ENCODE results near the gene RBFOX1. TPM values are rescaled to one million over a fixed set of nuclear protein-coding genes. Genes with fewer than 3 reads are reported as not detected.

RBFOX1 gene
- total and polyA plus RNA-seq, 10 of the 15 experiments (the other 5 are each of a cell fraction or from before 2014, with no cell fraction given) = 0.87 TPM; not detected in 9

- no peak for TF ChIP-seq MLLT1 (IDR thresholded peaks at IDR 0.05)
- no peak for TF ChIP-seq CBFB (IDR thresholded peaks at IDR 0.05; ENCODE audit: low read depth)
- no peak for TF ChIP-seq NFIC (IDR thresholded peaks at IDR 0.05; ENCODE audit: low read depth, low read length)
- no peak for TF ChIP-seq NR2C1 (IDR thresholded peaks at IDR 0.05)
Measured at GRCh38 chr16:7350806-7351205, 18.2 kb downstream of the RBFOX1 start (continued).

- BruUV-seq (replicated peaks) = no TSS peak
- intact Hi-C loops (cut with micrococcal nuclease; ENCODE audit: unreplicated experiment) (no loop called here), in situ Hi-C loops (cut with MboI) (no loop called here)
- no peak for DNase-seq (ENCODE audit: low read depth, low spot score)
- TF ChIP-seq RFX5 (IDR thresholded peaks at IDR 0.05; ENCODE audit: low read depth, low read length) (no peak), PAX5 (IDR thresholded peaks at IDR 0.05; ENCODE audit: borderline replicate concordance, low read depth, low read length) (no peak), HDAC6 (IDR thresholded peaks at IDR 0.05; ENCODE audit: unreplicated experiment) (no peak), SUPT20H (IDR thresholded peaks at IDR 0.05; ENCODE audit: borderline replicate concordance, control insufficient read depth, low read depth, low read length) (no peak), SUZ12 (IDR thresholded peaks at IDR 0.05; ENCODE audit: unreplicated experiment) (no peak), EGR1 (IDR thresholded peaks at IDR 0.05; ENCODE audit: borderline replicate concordance in 1 of 2, low read depth in 2 of 2, low read length in 2 of 2) (no peak), SIX5 (IDR thresholded peaks at IDR 0.05; ENCODE audit: low read depth, low read length, severe bottlenecking) (no peak), CBX3 (IDR thresholded peaks at IDR 0.05; ENCODE audit: borderline replicate concordance, low read depth) (no peak), ATF7 (IDR thresholded peaks at IDR 0.05; ENCODE audit: low read depth) (no peak)
- H3K9me3 ChIP-seq (replicated peaks; ENCODE audit: control insufficient read depth, insufficient read depth, low read length) = no peaks in the 10 kb centered on the region; the same call in 2 of the 3 replicates
- ATAC-seq = no peak
- no peaks in the 10 kb centered on the region for H3K79me2 ChIP-seq (ENCODE audit: control insufficient read depth, insufficient read depth, low read length)
- H3K27ac ChIP-seq (ENCODE audit: control insufficient read depth, insufficient read depth) = no peak overlapping the region
- CTCF ChIA-PET = no interaction called here
- H4K20me1 ChIP-seq (ENCODE audit: control insufficient read depth, insufficient read depth) = no peaks in the 10 kb centered on the region
- RAD21 ChIA-PET (ENCODE audit: unreplicated experiment) = no interaction called here
- H3K27me3 ChIP-seq (replicated peaks in 1 of 2; ENCODE audit: control insufficient read depth in 2 of 2, insufficient read depth in 2 of 2, low read length in 1 of 2) = no peaks in the 10 kb centered on the region
- FAIRE-seq = no peak
- H3K4me1 ChIP-seq (ENCODE audit: control insufficient read depth, insufficient read depth, low read length) = no peaks in the 10 kb centered on the region
- H3K4me2 ChIP-seq (ENCODE audit: control insufficient read depth, insufficient read depth) = no peak overlapping the region
- WGBS (ENCODE audit: insufficient coverage, insufficient replicate concordance, low lambda C conversion rate, missing lambda C conversion rate) = 23% methylated on average over 11 of the region's 11 CpGs
- no peak overlapping the region for H3K4me3 ChIP-seq
- POLR2A ChIA-PET = no interaction called here
- no peak overlapping the region for H3K9ac ChIP-seq (ENCODE audit: control insufficient read depth, insufficient read depth, low read length)
- no peaks in the 10 kb centered on the region for H3K36me3 ChIP-seq (ENCODE audit: control insufficient read depth in 2 of 2, insufficient read depth in 2 of 2, low read length in 1 of 2)
- no peak overlapping the region for H2AFZ ChIP-seq (ENCODE audit: control insufficient read depth, low read depth, low read length)
- SMC1A ChIA-PET (ENCODE audit: uncharacterized antibody, unreplicated experiment) = interaction anchor here (0.6 kb wide), 1 partner anchor 37 kb away, joined by 3 read pairs; no protein-coding TSS in a partner anchor
Measured at GRCh38 chr16:7351610-7352510, 19.2 kb downstream of the RBFOX1 start.

Measured in GM12878 (cell line).